ENCODE measurements around the gene SC5D. TPM values are rescaled to one million over a fixed set of nuclear protein-coding genes. Genes with fewer than 3 reads are reported as not detected.
A peak's percentile ranks its signal among the peaks of the same experiment; 100 is the strongest.

Gene SC5D
- total and polyA plus RNA-seq, 9 donors: 14.0 to 59.7 (median 24.7) TPM

GRCh38 chr11:121248496-121248895 is 44.1 kb upstream of the SC5D start:
- no peak for TF ChIP-seq CTCF (IDR thresholded peaks at IDR 0.05)
- no peak for TF ChIP-seq POLR2A (IDR thresholded peaks at IDR 0.05)
- TF ChIP-seq EP300 (IDR thresholded peaks at IDR 0.05): no peak
- no peaks in the 10 kb centered on the region for H3K36me3 ChIP-seq
- no peaks in the 10 kb centered on the region for H3K9me3 ChIP-seq
- H3K4me3 ChIP-seq: no peak overlapping the region
- H3K4me1 ChIP-seq (ENCODE audit: insufficient read depth): no peaks in the 10 kb centered on the region
- intact Hi-C loops (cut with DNase I): no loop called here
- H3K27me3 ChIP-seq: no peaks in the 10 kb centered on the region
- 66 to 79% (median 71%) methylated on average over 4 of the region's 4 CpGs for whole genome bisulfite sequencing, 3 donors
- no peak for DNase-seq
- H3K27ac ChIP-seq: no peak overlapping the region

- H3K9me3 ChIP-seq: no peaks in the 10 kb centered on the region
- no peaks in the 10 kb centered on the region for H3K4me1 ChIP-seq (ENCODE audit: insufficient read depth)
- H3K36me3 ChIP-seq: no peaks in the 10 kb centered on the region
- H3K27me3 ChIP-seq: no peaks in the 10 kb centered on the region
- no peak overlapping the region for H3K27ac ChIP-seq
- 7 to 18% (median 11%) methylated on average over 7 of the region's 7 CpGs for WGBS, 3 donors
- intact Hi-C loops (cut with DNase I): no loop called here
- peak in 2 of 5 donors; percentile 31 to 60 for DNase-seq
- TF ChIP-seq CTCF (IDR thresholded peaks at IDR 0.05): peak; percentile 33 to 61 (median 57)
- no peak for TF ChIP-seq POLR2A (IDR thresholded peaks at IDR 0.05)
- TF ChIP-seq EP300 (IDR thresholded peaks at IDR 0.05): no peak
- no peak overlapping the region for H3K4me3 ChIP-seq
These were observed 43.4 kb upstream of the SC5D start for GRCh38 chr11:121249039-121249663.

GRCh38 chr11:121250843-121251242 is 41.7 kb upstream of the SC5D start:
- intact Hi-C loops (cut with DNase I): no loop called here
- 81 to 85% (median 81%) methylated on average over 4 of the region's 4 CpGs for WGBS, 3 donors
- H3K27ac ChIP-seq: no peak overlapping the region
- no peaks in the 10 kb centered on the region for H3K27me3 ChIP-seq
- no peak for TF ChIP-seq EP300 (IDR thresholded peaks at IDR 0.05)
- TF ChIP-seq CTCF (IDR thresholded peaks at IDR 0.05): no peak
- no peak for TF ChIP-seq POLR2A (IDR thresholded peaks at IDR 0.05)
- H3K9me3 ChIP-seq: no peaks in the 10 kb centered on the region
- DNase-seq: no peak
- no peaks in the 10 kb centered on the region for H3K36me3 ChIP-seq
- no peak overlapping the region for H3K4me3 ChIP-seq
- H3K4me1 ChIP-seq (ENCODE audit: insufficient read depth): no peaks in the 10 kb centered on the region

- Histone ChIP-seq H3K27ac (no peak overlapping the region), H3K27me3 (no peaks in the 10 kb centered on the region), H3K9me3 (no peaks in the 10 kb centered on the region), H3K4me3 (no peak overlapping the region), H3K4me1 (ENCODE audit: insufficient read depth) (no peaks in the 10 kb centered on the region), H3K36me3 (no peaks in the 10 kb centered on the region)
- no peak for TF ChIP-seq POLR2A (IDR thresholded peaks at IDR 0.05)
- DNase-seq: no peak
- intact Hi-C loops (cut with DNase I): no loop called here
These were observed 38.6 kb upstream of the SC5D start for GRCh38 chr11:121253951-121254350.

- no peaks in the 10 kb centered on the region for H3K27me3 ChIP-seq
- no peaks in the 10 kb centered on the region for H3K36me3 ChIP-seq
- no peak overlapping the region for H3K4me3 ChIP-seq
- no peak for TF ChIP-seq EP300 (IDR thresholded peaks at IDR 0.05)
- TF ChIP-seq CTCF (IDR thresholded peaks at IDR 0.05): no peak
- no peak for TF ChIP-seq POLR2A (IDR thresholded peaks at IDR 0.05)
- H3K27ac ChIP-seq: no peak overlapping the region
- DNase-seq: no peak
- no peaks in the 10 kb centered on the region for H3K9me3 ChIP-seq
- intact Hi-C loops (cut with DNase I): no loop called here
- H3K4me1 ChIP-seq (ENCODE audit: insufficient read depth): no peaks in the 10 kb centered on the region
These were observed 37.8 kb upstream of the SC5D start for GRCh38 chr11:121254756-121255155.

Data from ovary (tissue), 9 donors.